ENCODE measurements around the gene NELFB.

NELFB gene
- total RNA-seq = 14.3 to 63.1 (median 37.6) reads per million in 18 experiments

GRCh38 chr9:137254624-137255447 lies at the start of gene NELFB:
NELFB (plus strand) TSS chr9:137255327.
- peak; percentile 90 to 91 for DNase-seq

- DNase-seq = no peak
Observed at GRCh38 chr9:137206602-137207001, 48.5 kb upstream of the NELFB start.

GRCh38 chr9:137211532-137211931 lies 43.6 kb upstream of the NELFB start:
- no peak for DNase-seq

GRCh38 chr9:137212520-137212919 lies 42.6 kb upstream of the NELFB start:
- no peak for DNase-seq

- no peak for DNase-seq
Observed at GRCh38 chr9:137213160-137214060, 41.7 kb upstream of the NELFB start.

- DNase-seq = no peak
Observed at GRCh38 chr9:137214620-137215019, 40.5 kb upstream of the NELFB start.

GRCh38 chr9:137215196-137215986 lies 39.7 kb upstream of the NELFB start:
- no peak for DNase-seq

GRCh38 chr9:137216188-137216965 lies 38.8 kb upstream of the NELFB start:
- no peak for DNase-seq

- no peak for DNase-seq
Observed at GRCh38 chr9:137217276-137218211, 37.6 kb upstream of the NELFB start.

GRCh38 chr9:137218212-137218753 lies 36.8 kb upstream of the NELFB start:
- DNase-seq = no peak

GRCh38 chr9:137218754-137219271 lies 36.3 kb upstream of the NELFB start:
- peak in 1 of 2 donors; percentile 33 for DNase-seq

GRCh38 chr9:137219757-137220316 lies 35.3 kb upstream of the NELFB start:
- no peak for DNase-seq

- DNase-seq = no peak
Observed at GRCh38 chr9:137220317-137221094, 34.6 kb upstream of the NELFB start.

GRCh38 chr9:137221095-137221505 lies 34.0 kb upstream of the NELFB start:
- no peak for DNase-seq

- DNase-seq = no peak
Observed at GRCh38 chr9:137221506-137222111, 33.5 kb upstream of the NELFB start.

- DNase-seq = no peak
Observed at GRCh38 chr9:137222190-137223077, 32.7 kb upstream of the NELFB start, which contains the start of gene RNF208. RNF208 (minus strand) TSS chr9:137222240; CDS start chr9:137221212, 1,028 bp downstream.

All from inflammatory macrophage (primary cell).